ENCODE measurements around the gene NR1D1. TPM values are rescaled to one million over a fixed set of nuclear protein-coding genes. Genes with fewer than 3 reads are reported as not detected.

The NR1D1 gene
- total RNA-seq, 1 donor from 2014 or later, result 2.6 TPM

DNA sequence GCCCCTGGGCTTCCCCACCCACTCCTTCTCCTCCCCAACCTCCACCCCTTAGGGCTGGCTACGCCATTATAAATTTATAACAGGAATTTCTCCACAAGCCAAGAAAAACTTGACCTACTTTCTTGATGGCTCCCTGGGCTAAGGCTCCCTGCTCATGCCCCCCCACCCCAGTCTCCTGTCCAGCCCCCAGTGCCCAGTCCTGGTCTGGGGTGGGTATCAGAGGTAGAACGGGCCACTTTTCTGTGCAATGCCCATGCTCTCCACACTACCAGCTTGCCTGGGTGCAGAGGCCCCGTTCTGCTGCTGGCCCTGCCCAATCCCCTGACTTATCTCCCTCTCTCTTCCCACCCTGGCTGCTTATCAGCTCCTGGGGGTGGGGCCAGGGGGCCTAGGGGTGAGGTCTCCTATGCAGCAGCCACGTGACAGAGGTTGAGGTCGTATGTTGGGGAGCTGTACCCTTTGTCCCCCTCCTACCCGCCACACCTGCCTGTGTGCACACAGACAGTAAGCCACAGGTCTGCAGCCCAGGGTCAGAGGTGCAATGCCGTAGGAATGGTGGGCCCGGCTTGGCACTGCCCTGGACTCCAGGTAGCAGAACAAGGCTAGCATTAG is 27.5 kb downstream of the NR1D1 start:
- Mint-ChIP-seq H3K27ac (peak overlapping the region; percentile 86), H3K4me1 (peaks cover 71% of the 10 kb centered on the region), H3K9me3 (no peaks in the 10 kb centered on the region), H3K27me3 (ENCODE audit: low read depth) (no peaks in the 10 kb centered on the region), H3K36me3 (peaks cover 2% of the 10 kb centered on the region), H3K4me3 (no peak overlapping the region)
- TF ChIP-seq, protein P1, sequence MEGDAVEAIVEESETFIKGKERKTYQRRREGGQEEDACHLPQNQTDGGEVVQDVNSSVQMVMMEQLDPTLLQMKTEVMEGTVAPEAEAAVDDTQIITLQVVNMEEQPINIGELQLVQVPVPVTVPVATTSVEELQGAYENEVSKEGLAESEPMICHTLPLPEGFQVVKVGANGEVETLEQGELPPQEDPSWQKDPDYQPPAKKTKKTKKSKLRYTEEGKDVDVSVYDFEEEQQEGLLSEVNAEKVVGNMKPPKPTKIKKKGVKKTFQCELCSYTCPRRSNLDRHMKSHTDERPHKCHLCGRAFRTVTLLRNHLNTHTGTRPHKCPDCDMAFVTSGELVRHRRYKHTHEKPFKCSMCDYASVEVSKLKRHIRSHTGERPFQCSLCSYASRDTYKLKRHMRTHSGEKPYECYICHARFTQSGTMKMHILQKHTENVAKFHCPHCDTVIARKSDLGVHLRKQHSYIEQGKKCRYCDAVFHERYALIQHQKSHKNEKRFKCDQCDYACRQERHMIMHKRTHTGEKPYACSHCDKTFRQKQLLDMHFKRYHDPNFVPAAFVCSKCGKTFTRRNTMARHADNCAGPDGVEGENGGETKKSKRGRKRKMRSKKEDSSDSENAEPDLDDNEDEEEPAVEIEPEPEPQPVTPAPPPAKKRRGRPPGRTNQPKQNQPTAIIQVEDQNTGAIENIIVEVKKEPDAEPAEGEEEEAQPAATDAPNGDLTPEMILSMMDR (IDR thresholded peaks at IDR 0.05; ENCODE audit: unreplicated experiment), result no peak
- no peak for DNase-seq (ENCODE audit: low spot score in 2 of 2, unreplicated experiment in 2 of 2)

DNA sequence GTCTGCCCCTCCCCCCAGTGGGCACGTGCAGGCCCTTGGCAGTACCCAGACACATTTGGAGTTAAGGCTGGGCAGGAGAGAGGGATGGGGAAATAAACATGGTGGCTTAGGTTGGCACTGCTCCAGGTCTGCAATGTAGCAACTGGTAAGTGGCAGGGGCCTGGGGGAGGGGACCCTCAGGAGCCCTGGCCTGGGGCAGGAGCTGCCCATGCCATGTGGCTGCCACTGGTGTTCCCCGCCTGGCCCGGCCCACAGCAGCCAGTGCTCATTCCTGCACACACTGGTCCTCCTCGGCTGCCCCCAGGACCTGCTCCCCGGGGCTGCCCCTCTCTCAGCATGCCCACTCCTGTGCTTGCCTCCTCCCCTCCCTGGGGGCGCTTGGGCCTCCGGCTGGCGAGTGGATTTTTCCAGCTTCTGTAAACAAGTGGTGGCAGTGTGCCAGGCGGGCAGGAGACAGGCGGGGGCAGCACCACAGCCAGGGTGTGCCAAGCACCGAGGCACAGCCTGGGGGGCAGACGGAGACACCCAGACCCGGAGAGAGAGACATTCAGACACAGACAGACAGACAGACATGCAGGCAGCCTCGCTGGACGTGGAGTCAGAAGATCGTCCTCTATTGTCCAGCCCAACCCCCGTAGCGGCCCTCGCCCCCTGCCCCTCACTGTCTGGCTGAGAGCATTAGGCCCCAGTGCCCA is 28.2 kb downstream of the NR1D1 start:
- DNase-seq (ENCODE audit: low spot score in 2 of 2, unreplicated experiment in 2 of 2), result no peak
- Mint-ChIP-seq H3K9me3 (no peaks in the 10 kb centered on the region), H3K27ac (peak overlapping the region; percentile 86), H3K4me1 (peaks cover 76% of the 10 kb centered on the region), H3K36me3 (peaks cover 2% of the 10 kb centered on the region), H3K27me3 (ENCODE audit: low read depth) (no peaks in the 10 kb centered on the region), H3K4me3 (no peak overlapping the region)
- TF ChIP-seq, protein P1 (IDR thresholded peaks at IDR 0.05; ENCODE audit: unreplicated experiment), result no peak

DNA sequence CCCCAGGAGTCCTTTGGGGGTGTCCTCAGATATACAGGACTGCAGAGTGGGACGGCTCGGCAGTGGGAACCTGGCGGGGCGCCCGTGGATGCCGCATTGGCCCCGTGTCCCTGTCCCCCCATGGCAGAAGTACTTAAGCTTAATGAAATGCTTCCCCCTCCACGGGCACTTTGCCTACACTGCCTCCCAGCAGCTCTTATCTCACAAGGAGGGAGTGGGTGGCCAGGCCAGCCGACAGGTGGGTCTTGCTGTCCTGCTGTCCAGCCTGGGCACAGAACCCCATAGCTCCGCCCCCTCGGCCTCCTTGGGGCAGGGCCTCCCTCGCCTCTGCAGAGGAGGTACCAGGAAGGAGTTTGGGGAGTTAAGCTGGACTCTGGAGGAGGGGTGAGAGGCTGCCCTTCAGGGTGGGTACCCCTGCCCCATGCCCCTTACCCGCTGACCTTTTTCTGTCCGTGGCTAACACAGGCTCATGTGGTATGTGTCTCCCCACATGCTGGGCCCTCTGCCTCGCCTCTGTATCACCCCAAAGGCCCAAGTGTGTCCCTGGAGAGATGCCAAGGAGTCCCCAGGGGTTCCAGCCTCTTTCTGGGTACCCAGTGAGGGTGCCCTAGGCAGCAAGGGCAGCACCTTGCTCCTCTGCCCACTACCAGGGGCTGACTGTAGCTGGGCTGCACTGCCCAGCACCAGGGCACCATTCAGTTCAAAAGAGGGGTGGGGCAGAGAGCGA is 28.9 kb downstream of the NR1D1 start:
- H3K36me3 Mint-ChIP-seq, result peaks cover 2% of the 10 kb centered on the region
- DNase-seq (ENCODE audit: low spot score in 2 of 2, unreplicated experiment in 2 of 2), result no peak
- peaks cover 81% of the 10 kb centered on the region for H3K4me1 Mint-ChIP-seq
- H3K4me3 Mint-ChIP-seq, result no peak overlapping the region
- no peaks in the 10 kb centered on the region for H3K9me3 Mint-ChIP-seq
- TF ChIP-seq, protein P1 (IDR thresholded peaks at IDR 0.05; ENCODE audit: unreplicated experiment), result no peak
- H3K27ac Mint-ChIP-seq, result no peak overlapping the region
- H3K27me3 Mint-ChIP-seq (ENCODE audit: low read depth), result no peaks in the 10 kb centered on the region

- peaks cover 81% of the 10 kb centered on the region for H3K4me1 Mint-ChIP-seq
- H3K4me3 Mint-ChIP-seq, result peak overlapping the region; percentile 24
- DNase-seq (ENCODE audit: low spot score in 2 of 2, unreplicated experiment in 2 of 2), result no peak
- TF ChIP-seq, protein P1 (IDR thresholded peaks at IDR 0.05; ENCODE audit: unreplicated experiment), result no peak
- H3K36me3 Mint-ChIP-seq, result peaks cover 2% of the 10 kb centered on the region
- no peaks in the 10 kb centered on the region for H3K9me3 Mint-ChIP-seq
- H3K27ac Mint-ChIP-seq, result peak overlapping the region; percentile 50
- no peaks in the 10 kb centered on the region for H3K27me3 Mint-ChIP-seq (ENCODE audit: low read depth)
These were observed 29.6 kb downstream of the NR1D1 start for GRCh38 chr17:40070709-40071312.

DNA sequence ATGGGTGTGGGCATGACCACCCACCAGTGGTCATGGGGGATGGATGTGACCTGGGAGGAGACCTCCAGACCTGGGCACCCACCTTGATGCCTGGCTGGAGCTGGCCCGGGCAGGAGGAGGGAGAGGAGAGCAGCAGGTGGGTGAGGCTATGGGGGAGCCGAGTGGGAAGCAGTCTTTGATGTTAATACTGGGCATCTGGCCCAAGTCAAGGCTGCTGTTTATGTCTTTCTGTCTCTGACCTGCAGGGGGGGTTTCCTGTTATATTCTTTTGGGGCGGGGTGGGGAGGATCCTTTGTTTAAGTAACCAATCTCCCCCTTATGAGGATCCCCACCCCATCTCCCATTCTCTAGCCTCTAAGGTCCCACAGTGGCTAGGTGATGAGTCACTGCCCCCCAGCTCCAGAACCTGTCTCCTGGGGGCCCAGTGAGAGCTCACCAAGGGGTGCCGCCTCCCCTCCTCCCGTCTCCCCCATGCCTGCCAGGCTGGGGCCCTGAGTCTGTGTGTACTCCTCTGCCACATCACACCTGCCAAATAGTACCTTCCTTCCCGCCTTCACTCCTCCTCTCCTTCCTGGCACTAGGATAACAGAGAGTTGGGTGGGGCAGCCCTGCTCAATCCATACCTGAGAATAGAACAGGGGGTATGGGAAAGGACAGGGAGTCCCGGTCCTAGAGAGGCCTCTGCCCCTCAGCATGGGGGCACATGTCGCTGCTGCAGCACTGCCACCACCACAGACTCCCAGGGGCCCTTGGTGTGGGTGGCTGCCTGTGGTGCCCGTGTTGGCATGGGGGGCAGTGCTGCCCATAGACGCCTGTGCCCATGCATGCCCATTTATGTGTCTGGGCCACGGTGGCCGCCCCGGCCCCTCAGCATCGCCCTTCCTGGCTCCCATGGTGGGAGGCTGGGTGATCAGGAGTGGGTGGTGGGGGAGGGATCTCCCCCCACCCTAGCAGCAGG is 30.4 kb downstream of the NR1D1 start:
- H3K4me3 Mint-ChIP-seq, result peak overlapping the region; percentile 64
- no peaks in the 10 kb centered on the region for H3K27me3 Mint-ChIP-seq (ENCODE audit: low read depth)
- no peak for DNase-seq (ENCODE audit: low spot score in 2 of 2, unreplicated experiment in 2 of 2)
- H3K4me1 Mint-ChIP-seq, result peaks cover 79% of the 10 kb centered on the region
- TF ChIP-seq, protein P1 (IDR thresholded peaks at IDR 0.05; ENCODE audit: unreplicated experiment), result no peak
- peak overlapping the region; percentile 94 for H3K27ac Mint-ChIP-seq
- no peaks in the 10 kb centered on the region for H3K36me3 Mint-ChIP-seq
- H3K9me3 Mint-ChIP-seq, result no peaks in the 10 kb centered on the region

Measured in mesothelial cell of epicardium (in vitro differentiated cells).